Neural cell (in vitro differentiated cells): ENCODE results near the gene ARHGAP20.

Experiments used
- CTCF ChIP-seq: fragments of 450-650 bp; IDR thresholded peaks from 2 replicates; pipeline ENCODE4 v1.5.1; 2014; ENCODE audit warnings: antibody characterized with exemption, mild to moderate bottlenecking, moderate library complexity; ENCODE audit not compliant: poor library complexity, severe bottlenecking
- EP300 ChIP-seq: fragments of 450-650 bp; conservative IDR thresholded peaks from 2 replicates; pipeline ENCODE4 v1.6.1; 2014; ENCODE audit warnings: antibody characterized with exemption, mild to moderate bottlenecking, moderate library complexity; ENCODE audit not compliant: poor library complexity, severe bottlenecking
- EZH2 ChIP-seq: fragments of 200-600, 300-800 bp; shearing (Covaris generic), sonication (generic); IDR thresholded peaks from 2 replicates; pipeline ENCODE4 v1.6.1; 2014; ENCODE audit warnings: antibody characterized with exemption, low read length, borderline replicate concordance, mild to moderate bottlenecking; ENCODE audit not compliant: insufficient read depth, poor library complexity, severe bottlenecking
- MXI1 ChIP-seq: fragments of 450-650 bp; conservative IDR thresholded peaks from 2 replicates; pipeline ENCODE4 v1.6.1; 2014; ENCODE audit warnings: antibody characterized with exemption, mild to moderate bottlenecking; ENCODE audit not compliant: poor library complexity, severe bottlenecking
- POLR2AphosphoS5 ChIP-seq: IDR thresholded peaks from 2 replicates; pipeline ENCODE4 v1.6.1; 2012
- RAD21 ChIP-seq: fragments of 450-650 bp; conservative IDR thresholded peaks from 2 replicates; pipeline ENCODE4 v1.6.1; 2014; ENCODE audit warnings: antibody characterized with exemption, mild to moderate bottlenecking, moderate library complexity
- SMC3 ChIP-seq: fragments of 450-650 bp; conservative IDR thresholded peaks from 2 replicates; pipeline ENCODE4 v1.6.1; 2014; ENCODE audit warnings: antibody characterized with exemption, mild to moderate bottlenecking, moderate library complexity; ENCODE audit not compliant: poor library complexity
- TAF1 ChIP-seq: IDR thresholded peaks from 2 replicates; pipeline ENCODE4 v1.6.1; 2012; ENCODE audit warnings: low read depth
- TF ChIP-seq, protein P1 (sequence below): IDR thresholded peaks from 2 replicates; pipeline ENCODE4 v1.6.1; 2012; ENCODE audit warnings: borderline replicate concordance

DNA sequence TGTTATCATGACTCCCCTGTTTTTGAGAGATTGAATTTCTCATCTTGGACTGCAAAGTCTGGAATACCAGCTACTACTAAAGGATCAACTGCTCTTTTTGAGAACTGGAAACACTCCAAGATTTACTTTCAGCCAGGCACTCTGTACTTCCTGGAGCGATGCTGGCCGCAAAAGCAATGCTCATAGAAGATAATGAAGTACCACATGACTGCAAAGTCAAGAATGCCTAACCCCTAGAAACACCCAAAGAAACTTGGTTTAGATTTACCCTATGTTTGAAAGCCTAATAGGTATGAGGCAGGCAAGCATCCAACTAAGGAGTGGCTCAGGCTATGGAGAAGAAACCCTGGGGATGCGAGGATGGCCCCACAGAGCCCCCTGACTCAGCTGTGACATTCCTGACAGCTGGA lies 47.7 kb upstream of the ARHGAP20 start:
- TF ChIP-seq, protein P1, sequence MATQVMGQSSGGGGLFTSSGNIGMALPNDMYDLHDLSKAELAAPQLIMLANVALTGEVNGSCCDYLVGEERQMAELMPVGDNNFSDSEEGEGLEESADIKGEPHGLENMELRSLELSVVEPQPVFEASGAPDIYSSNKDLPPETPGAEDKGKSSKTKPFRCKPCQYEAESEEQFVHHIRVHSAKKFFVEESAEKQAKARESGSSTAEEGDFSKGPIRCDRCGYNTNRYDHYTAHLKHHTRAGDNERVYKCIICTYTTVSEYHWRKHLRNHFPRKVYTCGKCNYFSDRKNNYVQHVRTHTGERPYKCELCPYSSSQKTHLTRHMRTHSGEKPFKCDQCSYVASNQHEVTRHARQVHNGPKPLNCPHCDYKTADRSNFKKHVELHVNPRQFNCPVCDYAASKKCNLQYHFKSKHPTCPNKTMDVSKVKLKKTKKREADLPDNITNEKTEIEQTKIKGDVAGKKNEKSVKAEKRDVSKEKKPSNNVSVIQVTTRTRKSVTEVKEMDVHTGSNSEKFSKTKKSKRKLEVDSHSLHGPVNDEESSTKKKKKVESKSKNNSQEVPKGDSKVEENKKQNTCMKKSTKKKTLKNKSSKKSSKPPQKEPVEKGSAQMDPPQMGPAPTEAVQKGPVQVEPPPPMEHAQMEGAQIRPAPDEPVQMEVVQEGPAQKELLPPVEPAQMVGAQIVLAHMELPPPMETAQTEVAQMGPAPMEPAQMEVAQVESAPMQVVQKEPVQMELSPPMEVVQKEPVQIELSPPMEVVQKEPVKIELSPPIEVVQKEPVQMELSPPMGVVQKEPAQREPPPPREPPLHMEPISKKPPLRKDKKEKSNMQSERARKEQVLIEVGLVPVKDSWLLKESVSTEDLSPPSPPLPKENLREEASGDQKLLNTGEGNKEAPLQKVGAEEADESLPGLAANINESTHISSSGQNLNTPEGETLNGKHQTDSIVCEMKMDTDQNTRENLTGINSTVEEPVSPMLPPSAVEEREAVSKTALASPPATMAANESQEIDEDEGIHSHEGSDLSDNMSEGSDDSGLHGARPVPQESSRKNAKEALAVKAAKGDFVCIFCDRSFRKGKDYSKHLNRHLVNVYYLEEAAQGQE: no peak
- TF ChIP-seq TAF1: no peak
- no peak for TF ChIP-seq CTCF
- TF ChIP-seq POLR2AphosphoS5: no peak
- TF ChIP-seq EP300: no peak
- TF ChIP-seq EZH2: no peak
- TF ChIP-seq SMC3: no peak
- TF ChIP-seq RAD21: no peak
- TF ChIP-seq MXI1: no peak
